ENCODE measurements around the gene NR3C2. TPM values are rescaled to one million over a fixed set of nuclear protein-coding genes. Genes with fewer than 3 reads are reported as not detected.

Gene NR3C2
- total RNA-seq, 1 donor from 2014 or later, result 0.79 TPM

DNA sequence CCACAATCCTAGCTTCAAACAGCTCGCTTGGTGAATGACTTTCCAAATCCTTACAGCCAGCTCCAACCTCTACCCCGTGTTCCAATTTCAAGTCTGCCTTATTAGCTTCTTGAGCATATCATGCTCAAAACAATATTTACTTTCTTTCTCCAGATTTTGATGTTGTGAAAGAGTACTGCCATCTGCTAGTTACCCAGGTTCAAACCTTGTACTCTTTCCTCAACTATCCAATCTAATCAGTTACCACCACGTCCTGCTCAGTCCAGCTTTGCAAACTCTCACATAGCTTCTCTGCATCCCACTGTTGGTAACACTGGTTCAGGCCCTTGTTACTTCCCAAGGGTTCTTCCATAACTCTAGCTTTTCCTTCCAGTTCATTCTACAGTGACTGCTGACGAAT, 179.1 kb downstream of the NR3C2 start:
- H3K27me3 ChIP-seq (ENCODE audit: control insufficient read depth, insufficient read depth, low read length), result no peaks in the 10 kb centered on the region
- H3K4me3 ChIP-seq (ENCODE audit: low read depth, low read length), result no peak overlapping the region
- DNase-seq (ENCODE audit: low read depth), result no peak
- no peak for FAIRE-seq
- no peaks in the 10 kb centered on the region for H3K36me3 ChIP-seq (ENCODE audit: control insufficient read depth, insufficient read depth, low read length)
- TF ChIP-seq, protein P1, sequence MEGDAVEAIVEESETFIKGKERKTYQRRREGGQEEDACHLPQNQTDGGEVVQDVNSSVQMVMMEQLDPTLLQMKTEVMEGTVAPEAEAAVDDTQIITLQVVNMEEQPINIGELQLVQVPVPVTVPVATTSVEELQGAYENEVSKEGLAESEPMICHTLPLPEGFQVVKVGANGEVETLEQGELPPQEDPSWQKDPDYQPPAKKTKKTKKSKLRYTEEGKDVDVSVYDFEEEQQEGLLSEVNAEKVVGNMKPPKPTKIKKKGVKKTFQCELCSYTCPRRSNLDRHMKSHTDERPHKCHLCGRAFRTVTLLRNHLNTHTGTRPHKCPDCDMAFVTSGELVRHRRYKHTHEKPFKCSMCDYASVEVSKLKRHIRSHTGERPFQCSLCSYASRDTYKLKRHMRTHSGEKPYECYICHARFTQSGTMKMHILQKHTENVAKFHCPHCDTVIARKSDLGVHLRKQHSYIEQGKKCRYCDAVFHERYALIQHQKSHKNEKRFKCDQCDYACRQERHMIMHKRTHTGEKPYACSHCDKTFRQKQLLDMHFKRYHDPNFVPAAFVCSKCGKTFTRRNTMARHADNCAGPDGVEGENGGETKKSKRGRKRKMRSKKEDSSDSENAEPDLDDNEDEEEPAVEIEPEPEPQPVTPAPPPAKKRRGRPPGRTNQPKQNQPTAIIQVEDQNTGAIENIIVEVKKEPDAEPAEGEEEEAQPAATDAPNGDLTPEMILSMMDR (IDR thresholded peaks at IDR 0.05; ENCODE audit: insufficient read depth, low read length, severe bottlenecking), result no peak

DNA sequence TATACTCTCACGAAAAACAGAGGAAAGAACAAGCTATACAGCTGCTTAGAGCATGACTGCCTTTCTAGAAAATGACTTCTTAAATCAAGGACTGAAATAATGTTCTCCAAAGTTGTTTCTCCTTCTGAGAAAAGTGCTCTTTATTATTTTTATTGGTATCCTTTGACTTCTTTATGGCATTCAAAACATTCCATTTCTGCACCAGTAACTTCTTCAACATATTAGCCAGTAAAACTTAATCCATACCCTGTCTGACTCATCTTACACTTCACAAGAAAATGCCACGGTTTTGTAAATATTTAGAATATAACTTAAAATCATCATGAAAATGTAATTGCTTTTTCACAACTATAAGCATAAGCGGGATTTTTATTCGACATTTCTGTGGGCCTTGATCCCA, 180.4 kb downstream of the NR3C2 start:
- Histone ChIP-seq H3K27me3 (ENCODE audit: control insufficient read depth, insufficient read depth, low read length) (no peaks in the 10 kb centered on the region), H3K4me3 (ENCODE audit: low read depth, low read length) (no peak overlapping the region), H3K36me3 (ENCODE audit: control insufficient read depth, insufficient read depth, low read length) (no peaks in the 10 kb centered on the region)
- FAIRE-seq (no peak), DNase-seq (ENCODE audit: low read depth) (no peak)
- TF ChIP-seq, protein P1 (IDR thresholded peaks at IDR 0.05; ENCODE audit: insufficient read depth, low read length, severe bottlenecking), result no peak

DNA sequence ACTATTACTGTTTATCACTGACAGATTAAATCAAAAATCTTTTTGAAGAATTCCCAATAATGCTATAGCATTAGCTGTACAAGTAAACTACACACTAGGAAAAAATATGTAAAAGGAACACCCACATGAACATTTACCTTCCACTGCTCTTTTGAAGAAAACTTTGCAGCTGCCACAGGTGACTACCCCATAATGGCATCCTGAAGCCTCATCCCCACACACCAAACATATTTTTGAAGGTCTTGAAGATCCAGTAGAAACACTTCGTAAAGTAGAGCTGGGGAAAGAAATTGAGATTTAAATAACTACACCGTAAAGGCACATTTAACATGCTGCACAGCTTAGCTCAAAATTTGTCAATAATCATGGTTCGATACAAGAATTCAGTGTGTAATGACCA, 182.4 kb downstream of the NR3C2 start:
- H3K27me3 ChIP-seq (ENCODE audit: control insufficient read depth, insufficient read depth, low read length), result no peaks in the 10 kb centered on the region
- H3K4me3 ChIP-seq (ENCODE audit: low read depth, low read length), result no peak overlapping the region
- DNase-seq (ENCODE audit: low read depth), result no peak
- TF ChIP-seq, protein P1 (IDR thresholded peaks at IDR 0.05; ENCODE audit: insufficient read depth, low read length, severe bottlenecking), result no peak
- H3K36me3 ChIP-seq (ENCODE audit: control insufficient read depth, insufficient read depth, low read length), result no peaks in the 10 kb centered on the region
- FAIRE-seq, result no peak

DNA sequence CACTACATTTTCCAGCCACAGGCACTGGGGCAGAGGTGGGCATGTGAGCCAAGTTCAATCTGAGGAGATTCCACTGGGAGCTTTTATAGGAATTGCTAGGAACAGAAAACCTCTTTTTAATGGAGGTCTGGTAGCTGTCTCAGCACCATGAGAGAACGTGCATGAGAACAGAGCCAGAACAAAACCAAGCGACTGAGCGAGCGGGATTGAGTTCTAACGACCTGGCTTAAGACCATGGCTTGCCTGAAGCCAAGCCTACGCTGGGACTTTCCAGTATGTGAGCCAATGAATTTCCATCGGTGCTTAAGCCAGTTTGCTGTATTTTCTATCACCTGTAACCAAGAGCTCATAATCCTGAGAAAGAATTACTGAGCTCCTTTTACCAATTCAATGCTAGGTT, 183.7 kb downstream of the NR3C2 start:
- no peaks in the 10 kb centered on the region for H3K27me3 ChIP-seq (ENCODE audit: control insufficient read depth, insufficient read depth, low read length)
- TF ChIP-seq, protein P1 (IDR thresholded peaks at IDR 0.05; ENCODE audit: insufficient read depth, low read length, severe bottlenecking), result no peak
- FAIRE-seq (no peak), DNase-seq (ENCODE audit: low read depth) (no peak)
- no peaks in the 10 kb centered on the region for H3K36me3 ChIP-seq (ENCODE audit: control insufficient read depth, insufficient read depth, low read length)
- no peak overlapping the region for H3K4me3 ChIP-seq (ENCODE audit: low read depth, low read length)

DNA sequence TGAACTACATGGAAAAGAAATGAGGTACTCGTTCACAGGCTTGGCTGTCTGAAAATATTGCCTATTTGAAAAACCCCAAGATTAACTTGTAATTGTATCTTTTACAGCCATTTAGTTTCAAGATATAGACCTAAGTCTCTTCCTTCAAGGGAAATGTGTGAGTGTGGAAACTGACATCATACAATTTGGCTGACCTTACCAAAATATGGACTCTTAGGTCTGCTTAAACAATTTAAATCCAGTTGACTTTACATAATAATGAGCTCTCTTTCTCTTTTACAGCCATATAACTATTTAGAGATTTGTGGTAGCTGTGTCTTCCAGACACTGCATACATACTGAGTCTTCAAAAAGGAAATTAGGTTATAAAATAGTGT, 186.9 kb downstream of the NR3C2 start:
- no peak for FAIRE-seq
- TF ChIP-seq, protein P1 (IDR thresholded peaks at IDR 0.05; ENCODE audit: insufficient read depth, low read length, severe bottlenecking), result no peak
- no peaks in the 10 kb centered on the region for H3K36me3 ChIP-seq (ENCODE audit: control insufficient read depth, insufficient read depth, low read length)
- no peak for DNase-seq (ENCODE audit: low read depth)
- no peaks in the 10 kb centered on the region for H3K27me3 ChIP-seq (ENCODE audit: control insufficient read depth, insufficient read depth, low read length)
- no peak overlapping the region for H3K4me3 ChIP-seq (ENCODE audit: low read depth, low read length)

DNA sequence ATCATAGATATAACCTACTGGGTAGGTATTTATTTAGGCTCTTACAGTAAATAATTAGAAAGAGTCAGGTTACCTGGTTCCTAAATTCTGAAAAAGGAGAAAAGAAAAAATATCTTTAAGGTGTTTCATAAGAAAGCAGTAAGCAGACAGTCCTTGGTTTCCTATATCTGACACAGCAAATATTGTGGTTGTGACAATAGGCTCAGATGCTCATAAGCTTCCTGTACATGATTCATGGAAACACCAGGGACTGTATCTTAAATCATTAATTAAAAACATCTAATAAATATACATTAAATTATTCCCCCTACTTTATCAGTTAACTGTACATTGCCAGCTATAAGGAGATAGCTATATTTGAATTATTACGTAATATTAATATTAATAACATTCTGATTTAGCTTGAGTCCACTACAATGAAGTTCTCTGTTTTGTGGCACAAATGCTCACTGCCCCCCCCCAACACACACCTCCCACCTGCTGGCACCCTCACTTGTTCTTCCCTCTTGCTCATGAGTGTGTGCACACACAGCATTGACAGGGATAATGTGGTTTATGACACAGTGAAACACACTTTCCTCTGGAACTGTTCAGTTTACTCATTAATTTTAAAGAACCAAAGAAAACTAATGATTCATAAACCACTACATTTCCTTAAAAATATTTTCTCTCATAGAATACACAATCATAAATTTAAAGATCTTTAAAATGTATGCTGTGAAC, 187.4 kb downstream of the NR3C2 start:
- no peak overlapping the region for H3K4me3 ChIP-seq (ENCODE audit: low read depth, low read length)
- TF ChIP-seq, protein P1 (IDR thresholded peaks at IDR 0.05; ENCODE audit: insufficient read depth, low read length, severe bottlenecking), result no peak
- no peaks in the 10 kb centered on the region for H3K27me3 ChIP-seq (ENCODE audit: control insufficient read depth, insufficient read depth, low read length)
- no peak for DNase-seq (ENCODE audit: low read depth)
- no peak for FAIRE-seq
- no peaks in the 10 kb centered on the region for H3K36me3 ChIP-seq (ENCODE audit: control insufficient read depth, insufficient read depth, low read length)
